MM.1S (cell line): ENCODE results near the gene STEAP1B.

Experiments used
- DNase-seq: peaks from one replicate; pipeline ENCODE4 v3.0.0-alpha.2; 2015
- H2AFZ ChIP-seq: fragments of 300-600 bp; sonication (generic); 2 replicates; pipeline ENCODE4 v1.6.0; 2016; ENCODE audit warnings: antibody characterized with exemption, low read length
- H3F3A ChIP-seq: fragments of 300-600 bp; sonication (generic); 2 replicates; pipeline ENCODE4 v1.6.1; 2016; ENCODE audit warnings: mild to moderate bottlenecking, antibody characterized with exemption, low read length, moderate library complexity, mixed read lengths; ENCODE audit not compliant: insufficient read depth
- H3K27ac ChIP-seq: fragments of 300-600 bp; sonication (generic); 2 replicates; pipeline ENCODE4 v1.5.1; 2016; ENCODE audit warnings: mild to moderate bottlenecking, low read length
- H3K27me3 ChIP-seq: fragments of 300-600 bp; sonication (generic); replicated peaks from 2 replicates; pipeline ENCODE4 v1.6.0; 2016; ENCODE audit warnings: low read length; ENCODE audit not compliant: insufficient read depth
- H3K36me3 ChIP-seq: fragments of 300-600 bp; sonication (generic); replicated peaks from 2 replicates; pipeline ENCODE4 v1.6.1; 2016; ENCODE audit warnings: mild to moderate bottlenecking, low read length, mixed read lengths; ENCODE audit not compliant: insufficient read depth
- H3K4me1 ChIP-seq: fragments of 300-600 bp; sonication (generic); 2 replicates; pipeline ENCODE4 v1.6.1; 2016; ENCODE audit warnings: low read length, mixed read lengths
- H3K4me2 ChIP-seq: fragments of 300-600 bp; sonication (generic); 2 replicates; pipeline ENCODE4 v1.6.0; 2016; ENCODE audit warnings: low read depth, low read length
- H3K4me3 ChIP-seq: fragments of 300-600 bp; sonication (generic); 2 replicates; pipeline ENCODE4 v1.5.1; 2016; ENCODE audit warnings: low read length, mixed read lengths
- H3K79me2 ChIP-seq: fragments of 300-600 bp; sonication (generic); 2 replicates; pipeline ENCODE4 v1.6.1; 2016; ENCODE audit warnings: mixed run types, low read length, mixed read lengths
- H3K9ac ChIP-seq: fragments of 300-600 bp; sonication (generic); 2 replicates; pipeline ENCODE4 v1.6.1; 2016; ENCODE audit warnings: low read length, mixed read lengths
- H3K9me2 ChIP-seq: fragments of 300-600 bp; sonication (generic); replicated peaks from 2 replicates; pipeline ENCODE4 v1.6.1; 2016; ENCODE audit warnings: mild to moderate bottlenecking, low read length, mixed read lengths; ENCODE audit not compliant: insufficient read depth
- H3K9me3 ChIP-seq: fragments of 300-600 bp; sonication (generic); replicated peaks from 2 replicates; pipeline ENCODE4 v1.6.1; 2016; ENCODE audit warnings: mild to moderate bottlenecking, low read length, mixed read lengths; ENCODE audit not compliant: insufficient read depth
- H4K20me1 ChIP-seq: fragments of 300-600 bp; sonication (generic); 2 replicates; pipeline ENCODE4 v1.6.1; 2016; ENCODE audit warnings: mild to moderate bottlenecking, low read length, moderate library complexity, mixed read lengths; ENCODE audit not compliant: insufficient read depth
- CTCF ChIP-seq: fragments of 300-600 bp; sonication (generic); IDR thresholded peaks from 2 replicates; pipeline ENCODE4 v1.5.1; 2016; ENCODE audit warnings: antibody characterized with exemption, low read length, mixed read lengths
- EZH2 ChIP-seq: fragments of 300-600 bp; sonication (generic); optimal IDR thresholded peaks from 2 replicates; pipeline ENCODE3; 2017; ENCODE audit warnings: low read depth, mild to moderate bottlenecking, antibody characterized with exemption, low read length, mixed read lengths
- EZH2phosphoT487 ChIP-seq: fragments of 300-600 bp; sonication (generic); IDR thresholded peaks from 2 replicates; pipeline ENCODE4 v1.6.1; 2018; ENCODE audit warnings: antibody characterized with exemption, low read length

Gene STEAP1B

GRCh38 chr7:22385326-22385725 lies 114.7 kb downstream of the STEAP1B start:
- H3K36me3 ChIP-seq, result no peaks in the 10 kb centered on the region
- H3K4me3 ChIP-seq, result no peak overlapping the region
- H2AFZ ChIP-seq, result no peak overlapping the region
- no peaks in the 10 kb centered on the region for H3K4me1 ChIP-seq
- H3K4me2 ChIP-seq, result no peak overlapping the region
- no peak for TF ChIP-seq EZH2phosphoT487
- no peak for TF ChIP-seq CTCF
- TF ChIP-seq EZH2, result no peak
- H4K20me1 ChIP-seq, result no peaks in the 10 kb centered on the region
- H3K27ac ChIP-seq, result no peak overlapping the region
- H3F3A ChIP-seq, result no peaks in the 10 kb centered on the region
- no peak overlapping the region for H3K9ac ChIP-seq
- no peaks in the 10 kb centered on the region for H3K9me2 ChIP-seq
- no peaks in the 10 kb centered on the region for H3K79me2 ChIP-seq
- DNase-seq, result no peak
- H3K9me3 ChIP-seq, result no peaks in the 10 kb centered on the region
- no peaks in the 10 kb centered on the region for H3K27me3 ChIP-seq

GRCh38 chr7:22380333-22380732 lies 119.7 kb downstream of the STEAP1B start:
- no peaks in the 10 kb centered on the region for H3K4me1 ChIP-seq
- H3K9ac ChIP-seq, result no peak overlapping the region
- H3K4me3 ChIP-seq, result no peak overlapping the region
- no peaks in the 10 kb centered on the region for H3K36me3 ChIP-seq
- H3K27me3 ChIP-seq, result no peaks in the 10 kb centered on the region
- no peaks in the 10 kb centered on the region for H3K9me3 ChIP-seq
- H3K4me2 ChIP-seq, result no peak overlapping the region
- H3K27ac ChIP-seq, result no peak overlapping the region
- no peak for DNase-seq
- no peaks in the 10 kb centered on the region for H3K79me2 ChIP-seq
- TF ChIP-seq EZH2, result no peak
- no peak for TF ChIP-seq EZH2phosphoT487
- no peak for TF ChIP-seq CTCF
- no peaks in the 10 kb centered on the region for H4K20me1 ChIP-seq
- no peaks in the 10 kb centered on the region for H3F3A ChIP-seq
- H3K9me2 ChIP-seq, result no peaks in the 10 kb centered on the region
- H2AFZ ChIP-seq, result no peak overlapping the region

- Histone ChIP-seq H3K9me2 (no peaks in the 10 kb centered on the region), H4K20me1 (no peaks in the 10 kb centered on the region), H3K36me3 (no peaks in the 10 kb centered on the region), H3K79me2 (no peaks in the 10 kb centered on the region), H3K27me3 (no peaks in the 10 kb centered on the region), H3K27ac (no peak overlapping the region), H3K4me3 (no peak overlapping the region), H3K4me1 (no peaks in the 10 kb centered on the region), H3K9me3 (no peaks in the 10 kb centered on the region), H3F3A (no peaks in the 10 kb centered on the region), H2AFZ (no peak overlapping the region), H3K4me2 (no peak overlapping the region), H3K9ac (no peak overlapping the region)
- no peak for DNase-seq
- TF ChIP-seq CTCF, result no peak
- no peak for TF ChIP-seq EZH2phosphoT487
- no peak for TF ChIP-seq EZH2
Measured at GRCh38 chr7:22378199-22378980, 121.6 kb downstream of the STEAP1B start.
